Esophagus squamous epithelium (tissue), 5 donors: Measurements from ENCODE around the gene EHBP1. TPM values are rescaled to one million over a fixed set of nuclear protein-coding genes. Genes with fewer than 3 reads are reported as not detected.

Experiments used
- DNase-seq: peaks from one replicate; lab custom pipeline; 2025; lab: John Stamatoyannopoulos, UW
- H3K27ac ChIP-seq, 4 donors: fragments of 200-600 bp; sonication (generic); one replicate each; pipeline ENCODE4 v1.5.1; 2016 to 2019; ENCODE audit warnings: mild to moderate bottlenecking in 1 of 4
- H3K27me3 ChIP-seq, 4 donors: fragments of 200-600 bp; sonication (generic); 1 replicate in 3 of 4; 2 replicates in 1 of 4; pipeline versions ENCODE4 v1.5.1 to v1.6.0; 2017 to 2021; ENCODE audit warnings: antibody characterized with exemption in 1 of 4
- H3K36me3 ChIP-seq, 3 donors: fragments of 200-600 bp; sonication (generic); one replicate each; pipeline ENCODE4 v1.5.1; 2016 to 2019
- H3K4me1 ChIP-seq, 3 donors: fragments of 200-600 bp; sonication (generic); one replicate each; pipeline ENCODE4 v1.5.1; 2017 to 2019
- H3K4me3 ChIP-seq, 4 donors: fragments of 200-600 bp; sonication (generic); 1 replicate in 3 of 4; 2 replicates in 1 of 4; pipeline ENCODE4 v1.5.1; 2016 to 2019; ENCODE audit warnings: mild to moderate bottlenecking in 2 of 4, moderate library complexity in 1 of 4
- H3K9me3 ChIP-seq, 3 donors: fragments of 200-600 bp; sonication (generic); one replicate each; pipeline ENCODE4 v1.5.1; 2016 to 2019
- CTCF ChIP-seq, 6 experiments: fragments of 450-650 bp in 4 of 6; fragments of 200-600 bp in 2 of 6; sonication (generic) in 2 of 6; IDR thresholded peaks; one replicate each; pipeline ENCODE4 v1.5.1; 2016 to 2019; ENCODE audit warnings: antibody characterized with exemption in 6 of 6, mild to moderate bottlenecking in 4 of 6, moderate library complexity in 4 of 6
- POLR2A ChIP-seq, 4 donors: fragments of 450-650 bp; IDR thresholded peaks; one replicate each; pipeline ENCODE4 v1.6.1; 2017; ENCODE audit warnings: antibody characterized with exemption in 4 of 4, mild to moderate bottlenecking in 4 of 4, moderate library complexity in 3 of 4
- WGBS, 2 donors: methylation state at CpG; one replicate each; pipeline ENCODE4 v1.1.5; 2018; 5-methylcytosine and 5-hydroxymethylcytosine counted together
- intact Hi-C: fragments of 100-400 bp; cut with DNase I; formaldehyde crosslinking; loops from one replicate; pipeline ENCODE4 v1.15.0; 2022
- total RNA-seq, 4 donors: library from RNA; depleted of rRNA; stranded (reverse); fragments of >200 nt; gene quantifications; one replicate each; pipeline ENCODE4 v1.1.0, GENCODE V29; 2016
- donor health status: DM: yes; HTN: yes; CAD: no.

Gene EHBP1
- total RNA-seq, 4 donors from 2014 or later: 59.6 to 111 (median 77.9) TPM

DNA sequence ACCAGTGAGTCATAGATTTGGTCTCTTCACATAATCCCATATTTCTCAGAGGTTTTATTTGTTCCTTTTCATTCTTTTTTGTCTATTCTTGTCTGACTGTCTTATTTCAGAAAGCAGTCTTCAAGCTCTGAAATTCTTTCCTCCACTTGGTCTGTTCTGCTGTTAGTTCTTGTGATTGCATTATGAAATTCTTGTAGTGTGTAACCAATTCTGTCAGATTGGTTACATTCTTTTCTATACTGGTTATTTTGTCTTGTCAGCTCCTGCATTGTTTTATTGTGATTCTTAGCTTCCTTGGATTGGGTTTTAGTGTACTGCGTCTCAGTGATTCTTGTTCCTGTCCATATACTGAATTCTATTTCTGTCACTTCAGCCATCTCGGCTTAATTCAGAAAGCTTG lies 18.6 kb downstream of the EHBP1 start:
- no peak for DNase-seq
- Histone ChIP-seq H3K4me1 (peaks cover 0 to 46% (median 15%) of the 10 kb centered on the region in 3 donors), H3K27ac (peak overlapping the region in 1 of 4 donors; percentile 30), H3K9me3 (peaks cover 0 to 7% (median 0%) of the 10 kb centered on the region in 3 donors), H3K36me3 (peaks cover 0 to 23% (median 0%) of the 10 kb centered on the region in 3 donors), H3K27me3 (no peaks in the 10 kb centered on the region), H3K4me3 (no peak overlapping the region)
- WGBS, 2 donors: 59 to 75% methylated on average over 2 of the region's 2 CpGs
- TF ChIP-seq POLR2A (IDR thresholded peaks at IDR 0.05) (no peak), CTCF (IDR thresholded peaks at IDR 0.05) (no peak)
- intact Hi-C loops: no loop called here

DNA sequence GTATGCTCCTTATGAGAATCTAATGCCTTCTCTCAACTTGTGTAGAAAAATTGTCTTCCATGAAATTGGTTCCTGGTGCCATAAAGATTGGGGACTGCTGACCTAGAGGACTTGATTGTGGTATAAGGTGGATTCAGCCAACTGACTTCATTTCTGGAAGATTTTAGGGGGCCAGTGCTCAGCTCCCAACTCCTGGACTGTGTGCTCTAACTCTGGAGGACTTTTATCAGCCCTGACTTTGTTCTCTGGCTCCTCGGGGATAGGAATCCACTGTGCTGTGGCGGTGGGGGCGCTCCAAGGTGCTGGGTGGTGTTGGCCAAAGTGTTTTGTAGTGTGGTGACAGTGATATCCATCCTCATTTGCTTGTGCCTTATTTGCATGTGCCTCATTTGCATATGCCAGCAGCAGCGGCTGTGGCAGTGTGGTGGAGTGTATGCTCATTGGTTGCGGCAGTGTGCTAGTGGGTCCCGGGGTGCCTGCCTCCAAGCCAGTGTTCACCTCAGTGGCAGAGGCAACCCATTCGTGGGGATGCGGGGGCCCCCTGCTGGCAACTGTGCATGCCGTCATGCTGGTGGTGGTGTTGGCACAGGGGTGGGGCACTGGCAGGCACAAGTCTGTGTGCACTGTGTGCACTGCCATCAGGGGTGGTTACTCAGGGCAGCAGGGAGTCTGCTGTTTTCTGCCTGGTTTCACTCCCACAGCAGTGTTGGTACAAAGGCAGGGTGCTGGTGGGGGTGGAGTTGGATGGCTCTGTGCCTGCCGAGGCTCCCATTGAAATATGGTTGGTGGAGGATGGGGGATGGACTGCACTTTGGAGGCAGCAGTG lies 19.6 kb downstream of the EHBP1 start:
- no peaks in the 10 kb centered on the region for H3K27me3 ChIP-seq
- H3K27ac ChIP-seq: peak overlapping the region in 1 of 4 donors; percentile 30
- H3K36me3 ChIP-seq: peaks cover 0 to 20% (median 0%) of the 10 kb centered on the region in 3 donors
- peaks cover 0 to 44% (median 15%) of the 10 kb centered on the region in 3 donors for H3K4me1 ChIP-seq
- WGBS, 2 donors: 91 to 100% methylated on average over 4 to 9 of the region's 10 CpGs
- peak in 4 of 6 experiments; percentile 14 to 52 (median 26) for TF ChIP-seq CTCF (IDR thresholded peaks at IDR 0.05)
- no peak for TF ChIP-seq POLR2A (IDR thresholded peaks at IDR 0.05)
- DNase-seq: no peak
- intact Hi-C loops: no loop called here
- H3K4me3 ChIP-seq: no peak overlapping the region
- peaks cover 0 to 7% (median 0%) of the 10 kb centered on the region in 3 donors for H3K9me3 ChIP-seq

GRCh38 chr2:62725712-62726055 lies 20.2 kb downstream of the EHBP1 start:
- H3K4me1 ChIP-seq: peaks cover 0 to 41% (median 15%) of the 10 kb centered on the region in 3 donors
- H3K27ac ChIP-seq: no peak overlapping the region
- intact Hi-C loops: no loop called here
- no peaks in the 10 kb centered on the region for H3K27me3 ChIP-seq
- 94 to 100% methylated on average over 1 to 3 of the region's 3 CpGs for WGBS, 2 donors
- peaks cover 0 to 20% (median 0%) of the 10 kb centered on the region in 3 donors for H3K36me3 ChIP-seq
- no peak for DNase-seq
- H3K4me3 ChIP-seq: no peak overlapping the region
- peaks cover 0 to 7% (median 0%) of the 10 kb centered on the region in 3 donors for H3K9me3 ChIP-seq
- TF ChIP-seq POLR2A (IDR thresholded peaks at IDR 0.05) (no peak), CTCF (IDR thresholded peaks at IDR 0.05) (no peak)

DNA sequence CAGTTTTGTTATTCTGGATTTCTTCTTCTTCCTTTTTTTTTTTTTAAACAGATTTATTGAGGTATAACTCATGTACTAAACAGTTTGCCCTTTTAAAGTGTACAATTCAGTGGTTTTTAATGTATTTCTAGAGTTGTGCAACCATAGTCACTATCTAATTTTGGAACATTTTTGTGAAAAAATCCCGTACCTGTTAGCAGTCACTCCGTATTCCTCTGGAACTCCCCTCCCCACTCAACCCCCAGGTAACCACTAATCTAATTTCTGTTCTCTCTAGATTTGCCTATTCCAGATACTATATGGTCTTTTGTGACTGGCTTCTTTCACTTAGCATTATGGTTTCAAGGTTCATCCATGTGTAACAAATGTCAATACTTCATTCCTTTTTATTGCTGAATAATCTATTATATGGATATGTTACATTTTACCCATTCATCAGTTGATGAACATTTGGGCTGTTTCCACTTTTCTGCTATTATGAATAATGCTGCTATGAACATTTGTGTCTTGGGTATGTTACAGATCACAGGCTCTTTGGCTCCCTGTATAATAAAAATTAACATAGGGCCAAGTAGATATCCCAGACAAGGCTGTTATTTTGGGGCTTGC lies 21.9 kb downstream of the EHBP1 start:
- TF ChIP-seq CTCF (IDR thresholded peaks at IDR 0.05): no peak
- TF ChIP-seq POLR2A (IDR thresholded peaks at IDR 0.05): no peak
- Histone ChIP-seq H3K4me1 (peaks cover 0 to 41% (median 15%) of the 10 kb centered on the region in 3 donors), H3K4me3 (no peak overlapping the region), H3K27me3 (no peaks in the 10 kb centered on the region), H3K27ac (no peak overlapping the region), H3K9me3 (peaks cover 0 to 22% (median 6%) of the 10 kb centered on the region in 3 donors), H3K36me3 (peaks cover 0 to 21% (median 0%) of the 10 kb centered on the region in 3 donors)
- intact Hi-C loops: no loop called here
- whole genome bisulfite sequencing, 2 donors: 67 to 83% methylated on average over 2 of the region's 2 CpGs
- DNase-seq: no peak
